ENCODE measurements around the gene SHROOM4. TPM values are rescaled to one million over a fixed set of nuclear protein-coding genes. Genes with fewer than 3 reads are reported as not detected.

SHROOM4 gene
- total RNA-seq, 4 donors from 2014 or later, result 2.7 to 8.8 (median 4.3) TPM

DNA sequence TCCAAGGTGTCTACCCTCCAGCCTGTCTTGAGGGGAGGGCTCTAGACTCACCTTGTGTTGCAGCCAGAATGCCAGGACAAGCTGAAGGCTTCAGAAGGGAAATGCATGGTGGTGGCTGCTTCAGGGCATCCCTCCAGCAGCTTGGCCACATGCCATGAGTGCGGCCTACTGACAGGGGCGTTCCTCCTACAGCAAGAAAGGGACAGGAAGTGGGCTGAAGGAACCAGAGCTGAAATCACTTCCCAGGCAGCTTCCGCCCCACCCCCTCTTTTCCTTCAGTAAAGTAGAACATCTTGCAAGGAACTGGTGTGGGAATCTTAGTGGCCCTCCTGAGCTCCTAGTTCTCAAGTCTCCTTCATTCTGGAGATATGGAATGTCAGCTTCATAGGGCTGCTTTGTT is 175.9 kb downstream of the SHROOM4 start:
- Histone ChIP-seq H3K27me3 (no peaks in the 10 kb centered on the region), H3K27ac (no peak overlapping the region), H3K4me1 (no peaks in the 10 kb centered on the region), H3K9me3 (no peaks in the 10 kb centered on the region), H3K4me3 (no peak overlapping the region), H3K36me3 (peaks cover 0 to 18% (median 0%) of the 10 kb centered on the region in 3 donors)
- 63% methylated on average over 1 of the region's 3 CpGs; no CpG with 5 or more reads in 1 of the 2 donors for WGBS, 2 donors
- intact Hi-C loops (cut with DNase I), result no loop called here
- TF ChIP-seq CTCF (IDR thresholded peaks at IDR 0.05) (no peak), POLR2A (IDR thresholded peaks at IDR 0.05) (no peak)
- DNase-seq, result no peak

- 49 to 80% methylated on average over 1 to 3 of the region's 4 CpGs for WGBS, 2 donors
- no peak overlapping the region for H3K4me3 ChIP-seq
- TF ChIP-seq POLR2A (IDR thresholded peaks at IDR 0.05), result no peak
- TF ChIP-seq CTCF (IDR thresholded peaks at IDR 0.05), result no peak
- no peaks in the 10 kb centered on the region for H3K27me3 ChIP-seq
- no peaks in the 10 kb centered on the region for H3K9me3 ChIP-seq
- no peak overlapping the region for H3K27ac ChIP-seq
- peaks cover 0 to 18% (median 0%) of the 10 kb centered on the region in 3 donors for H3K36me3 ChIP-seq
- intact Hi-C loops (cut with DNase I), result no loop called here
- no peaks in the 10 kb centered on the region for H3K4me1 ChIP-seq
- no peak for DNase-seq
Observed at GRCh38 chrX:50635817-50636365, 178.1 kb downstream of the SHROOM4 start.

DNA sequence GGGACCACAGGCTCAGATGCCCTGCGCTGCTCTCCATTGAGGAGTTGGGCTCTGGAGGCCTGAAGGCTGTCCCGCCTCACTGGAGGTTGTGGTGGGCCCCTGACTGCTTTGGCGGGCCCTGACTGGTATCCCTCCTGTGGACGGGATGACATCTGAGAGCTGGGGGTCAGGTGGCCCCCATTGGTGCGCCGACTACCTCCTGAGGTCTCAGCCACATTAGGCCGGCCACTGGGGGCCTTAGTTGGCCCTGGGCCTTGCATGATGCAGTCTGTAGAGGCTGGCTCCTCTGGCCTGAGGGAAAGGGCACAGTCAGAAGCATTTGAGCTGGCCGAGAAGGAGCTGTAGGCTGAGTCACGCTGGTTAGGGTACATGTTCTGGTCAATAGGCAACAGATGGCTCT is 178.8 kb downstream of the SHROOM4 start:
- Histone ChIP-seq H3K4me3 (no peak overlapping the region), H3K36me3 (peaks cover 0 to 18% (median 0%) of the 10 kb centered on the region in 3 donors)
- DNase-seq, result no peak

GRCh38 chrX:50629774-50630173 is 184.2 kb downstream of the SHROOM4 start:
- H3K27ac ChIP-seq, result no peak overlapping the region
- no peak for DNase-seq
- no peaks in the 10 kb centered on the region for H3K9me3 ChIP-seq
- 34 to 36% methylated on average over 3 to 4 of the region's 6 CpGs for WGBS, 2 donors
- H3K4me1 ChIP-seq, result peaks cover 0 to 41% (median 0%) of the 10 kb centered on the region in 3 donors
- H3K36me3 ChIP-seq, result peaks cover 0 to 12% (median 0%) of the 10 kb centered on the region in 3 donors
- no peak overlapping the region for H3K4me3 ChIP-seq
- no peak for TF ChIP-seq POLR2A (IDR thresholded peaks at IDR 0.05)
- no peak for TF ChIP-seq CTCF (IDR thresholded peaks at IDR 0.05)
- intact Hi-C loops (cut with DNase I), result no loop called here
- H3K27me3 ChIP-seq, result no peaks in the 10 kb centered on the region

More for the DNA sequence above, 178.8 kb downstream of the SHROOM4 start:
- H3K27me3 ChIP-seq, result no peaks in the 10 kb centered on the region
- TF ChIP-seq CTCF (IDR thresholded peaks at IDR 0.05) (no peak), POLR2A (IDR thresholded peaks at IDR 0.05) (no peak)
- H3K27ac ChIP-seq, result no peak overlapping the region
- no peaks in the 10 kb centered on the region for H3K9me3 ChIP-seq
- 92% methylated on average over 6 of the region's 9 CpGs; no CpG with 5 or more reads in 1 of the 2 donors for WGBS, 2 donors
- intact Hi-C loops (cut with DNase I), result no loop called here
- peaks cover 0 to 2% (median 0%) of the 10 kb centered on the region in 3 donors for H3K4me1 ChIP-seq

DNA sequence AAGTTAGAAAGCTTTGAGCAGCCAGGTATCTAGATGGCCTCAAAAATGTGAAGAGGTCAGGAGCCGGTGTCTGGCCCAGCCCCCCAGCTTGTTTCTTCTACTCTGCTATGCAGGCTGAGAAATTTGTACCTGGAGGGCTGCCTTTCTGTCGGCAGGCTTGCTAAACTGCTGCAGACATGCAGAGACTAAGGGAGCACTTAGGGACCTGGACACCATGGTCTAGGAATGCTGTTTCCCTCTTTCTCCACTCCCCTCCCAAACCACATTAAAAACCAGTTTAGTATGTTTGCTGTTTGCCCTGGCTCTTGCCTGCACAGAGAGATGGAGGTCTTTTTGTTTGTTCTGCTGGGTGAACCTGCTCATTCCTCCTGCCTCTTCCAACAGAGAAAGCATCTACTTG is 186.3 kb downstream of the SHROOM4 start:
- H3K9me3 ChIP-seq, result no peaks in the 10 kb centered on the region
- no peak overlapping the region for H3K4me3 ChIP-seq
- no peak overlapping the region for H3K27ac ChIP-seq
- no peaks in the 10 kb centered on the region for H3K27me3 ChIP-seq
- 40 to 71% methylated on average over 1 to 2 of the region's 2 CpGs for WGBS, 2 donors
- DNase-seq, result no peak
- peaks cover 0 to 41% (median 0%) of the 10 kb centered on the region in 3 donors for H3K4me1 ChIP-seq
- intact Hi-C loops (cut with DNase I), result no loop called here
- TF ChIP-seq POLR2A (IDR thresholded peaks at IDR 0.05) (no peak), CTCF (IDR thresholded peaks at IDR 0.05) (no peak)
- no peaks in the 10 kb centered on the region for H3K36me3 ChIP-seq

All from esophagus squamous epithelium (tissue), 5 donors.